Stomach (tissue), 4 donors: ENCODE results near the gene CAMK2N2.

ENCODE experiments used
- CTCF ChIP-seq, 7 experiments: fragments of 450-650 bp in 4 of 7; fragments of 200-600 bp in 3 of 7; sonication (generic) in 3 of 7; IDR thresholded peaks; one replicate each; pipeline ENCODE4 v1.5.1; 2016 to 2019; ENCODE audit warnings: antibody characterized with exemption in 7 of 7, control low read depth in 2 of 7, mild to moderate bottlenecking in 1 of 7
- POLR2A ChIP-seq, 4 donors: fragments of 450-650 bp; IDR thresholded peaks; one replicate each; pipeline ENCODE4 v1.6.1; 2016; ENCODE audit warnings: antibody characterized with exemption in 4 of 4, control low read depth in 2 of 4, mild to moderate bottlenecking in 1 of 4, moderate library complexity in 1 of 4

- TF ChIP-seq CTCF (IDR thresholded peaks at IDR 0.05) (no peak), POLR2A (IDR thresholded peaks at IDR 0.05) (no peak)
These were observed 25.8 kb downstream of the CAMK2N2 start for GRCh38 chr3:184235381-184236032.
